Measurements from ENCODE around the gene TAMALIN.

- TF ChIP-seq CTCF (IDR thresholded peaks at IDR 0.05) (no peak), POLR2A (IDR thresholded peaks at IDR 0.05; ENCODE audit: low read length) (no peak), MAFK (IDR thresholded peaks at IDR 0.05; ENCODE audit: partially characterized antibody) (no peak), MAX (IDR thresholded peaks at IDR 0.05) (peak; percentile 41; the same call in 1 of the 2 replicates), SMC3 (IDR thresholded peaks at IDR 0.05) (no peak), EP300 (IDR thresholded peaks at IDR 0.05) (peak in 1 of 2 experiments; percentile 22; a peak in 1 of 5 replicates), NPAS2 (CRISPR knock-in tag; IDR thresholded peaks at IDR 0.05; ENCODE audit: borderline replicate concordance) (no peak), MYC (IDR thresholded peaks at IDR 0.05; ENCODE audit: borderline replicate concordance, low read length) (peak; percentile 50; the same call in 1 of the 2 replicates), REST (IDR thresholded peaks at IDR 0.05) (no peak), FOSL2 (IDR thresholded peaks at IDR 0.05) (no peak), FOSL2 (CRISPR knock-in tag; IDR thresholded peaks at IDR 0.05) (no peak; the same call in 1 of the 2 replicates)
These were observed 29.9 kb downstream of the TAMALIN start for GRCh38 chr12:52036587-52037171.
